Hepatocyte (in vitro differentiated cells): ENCODE data around the gene DNPEP. TPM values are rescaled to one million over a fixed set of nuclear protein-coding genes. Genes with fewer than 3 reads are reported as not detected.

Experiments used
- DNase-seq: peaks from one replicate; pipeline ENCODE4 v3.0.0-alpha.2; 2016; ENCODE audit warnings: low spot score
- H2AFZ ChIP-seq: fragments of 200-600 bp; sonication (generic); 2 replicates; pipeline ENCODE4 v1.6.0; 2016; ENCODE audit warnings: antibody characterized with exemption, mild to moderate bottlenecking
- H3K27ac ChIP-seq: fragments of 200-600 bp; sonication (generic); 2 replicates; pipeline ENCODE4 v1.5.1; 2016; ENCODE audit warnings: mild to moderate bottlenecking
- H3K27me3 ChIP-seq: fragments of 200-600 bp; sonication (generic); 2 replicates; pipeline ENCODE4 v1.6.1; 2016
- H3K36me3 ChIP-seq: fragments of 200-600 bp; sonication (generic); replicated peaks from 2 replicates; pipeline ENCODE4 v1.5.1; 2016; ENCODE audit warnings: low read depth; ENCODE audit not compliant: insufficient read depth
- H3K4me1 ChIP-seq: fragments of 200-600 bp; sonication (generic); 2 replicates; pipeline ENCODE4 v1.5.1; 2016; ENCODE audit warnings: mild to moderate bottlenecking, moderate library complexity; ENCODE audit not compliant: insufficient read depth
- H3K4me2 ChIP-seq: fragments of 200-600 bp; sonication (generic); 2 replicates; pipeline ENCODE4 v1.6.0; 2016
- H3K4me3 ChIP-seq: fragments of 200-600 bp; sonication (generic); 2 replicates; pipeline ENCODE4 v1.5.1; 2016; ENCODE audit warnings: mild to moderate bottlenecking
- H3K79me2 ChIP-seq: fragments of 200-600 bp; sonication (generic); 2 replicates; pipeline ENCODE4 v1.6.0; 2017; ENCODE audit warnings: mild to moderate bottlenecking
- H3K9me2 ChIP-seq: fragments of 200-600 bp; sonication (generic); replicated peaks from 2 replicates; pipeline ENCODE4 v1.6.0; 2017; ENCODE audit warnings: mild to moderate bottlenecking; ENCODE audit not compliant: insufficient read depth
- H3K9me3 ChIP-seq: fragments of 200-600 bp; sonication (generic); 2 replicates; pipeline ENCODE4 v1.5.1; 2016; ENCODE audit warnings: low read depth, mild to moderate bottlenecking
- H4K20me1 ChIP-seq: fragments of 200-600 bp; sonication (generic); 2 replicates; pipeline ENCODE4 v1.6.0; 2016; ENCODE audit warnings: mild to moderate bottlenecking; ENCODE audit not compliant: insufficient read depth, poor library complexity, severe bottlenecking
- EZH2 ChIP-seq: fragments of 200-600 bp; sonication (generic); IDR thresholded peaks from 2 replicates; pipeline ENCODE4 v1.6.1; 2016; ENCODE audit warnings: antibody characterized with exemption, mild to moderate bottlenecking, borderline replicate concordance
- EZH2phosphoT487 ChIP-seq: fragments of 200-600 bp; sonication (generic); IDR thresholded peaks from one replicate; pipeline ENCODE4 v1.6.1; 2018; ENCODE audit warnings: antibody characterized with exemption, mild to moderate bottlenecking, low read depth, moderate library complexity; ENCODE audit not compliant: unreplicated experiment, severe bottlenecking
- WGBS: methylation state at CpG from one replicate; pipeline ENCODE4 v1.1.6; 2016; ENCODE audit warnings: low lambda C conversion rate; ENCODE audit errors: missing lambda C conversion rate; 5-methylcytosine and 5-hydroxymethylcytosine counted together
- polyA plus RNA-seq: library from polyadenylated mRNA; unstranded; fragments of >200 nt; fragmentation: Nextera tagmentation; extraction: Ambion mirVana; gene quantifications from 2 replicates; pipeline ENCODE4 v1.2.1, GENCODE V29; 2016
- total RNA-seq: library from RNA; depleted of rRNA; stranded (reverse); fragments of >200 nt; gene quantifications from 2 replicates; pipeline ENCODE4 v1.2.3, GENCODE V29; 2014
- TF ChIP-seq, protein P1 (sequence below): fragments of 200-600 bp; sonication (generic); IDR thresholded peaks from 2 replicates; pipeline ENCODE4 v1.5.1; 2016; ENCODE audit warnings: antibody characterized with exemption, mild to moderate bottlenecking; ENCODE audit not compliant: poor library complexity

The DNPEP gene
- total and polyA plus RNA-seq, 2 experiments from 2014 or later = 53.5 to 79.0 TPM

DNA sequence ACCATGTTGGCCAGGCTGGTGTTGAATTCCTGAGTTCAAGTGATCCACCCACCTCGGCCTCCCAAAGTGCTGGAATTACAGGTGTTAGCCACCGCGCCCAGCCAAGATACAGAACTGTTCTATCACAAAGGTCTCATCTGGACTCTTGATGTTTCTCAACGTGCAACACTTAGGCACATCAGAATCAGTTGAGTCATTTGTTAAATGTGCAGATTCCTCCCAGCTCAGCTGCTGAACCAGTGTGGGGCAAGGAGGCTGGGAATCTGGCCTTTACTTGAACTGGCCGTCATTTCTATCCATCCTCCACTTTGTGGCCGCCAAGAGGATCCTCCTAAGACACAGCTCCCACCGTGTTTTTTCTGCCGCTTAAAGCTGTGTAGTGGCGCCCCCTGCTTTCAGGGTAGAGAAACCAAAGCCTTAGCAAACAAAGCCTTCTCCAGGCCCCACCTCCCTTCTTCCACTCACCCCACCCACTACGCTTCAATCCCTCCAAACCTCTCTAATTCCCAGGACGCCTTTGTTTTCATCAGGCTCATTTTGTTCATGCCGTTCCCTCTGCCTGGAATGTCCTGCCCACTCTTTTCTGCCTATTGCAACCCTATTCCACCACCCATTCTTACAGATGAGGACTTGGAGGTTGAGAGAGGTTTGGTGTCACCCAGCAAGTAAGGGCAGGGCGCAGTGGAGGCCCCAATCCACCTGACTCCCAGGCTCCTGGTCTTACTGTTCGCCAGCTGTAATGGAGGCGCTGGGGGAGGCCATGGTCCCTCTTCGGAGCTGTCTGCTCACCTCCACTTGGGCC lies 46.2 kb upstream of the DNPEP start:
- H3K9me2 ChIP-seq = no peaks in the 10 kb centered on the region
- peaks cover 23% of the 10 kb centered on the region for H3K27me3 ChIP-seq
- no peaks in the 10 kb centered on the region for H3K79me2 ChIP-seq
- WGBS = 68% methylated on average over 16 of the region's 16 CpGs
- H3K4me3 ChIP-seq = no peak overlapping the region
- peak overlapping the region; percentile 45 for H2AFZ ChIP-seq
- no peaks in the 10 kb centered on the region for H3K9me3 ChIP-seq
- no peaks in the 10 kb centered on the region for H4K20me1 ChIP-seq
- TF ChIP-seq, protein P1, sequence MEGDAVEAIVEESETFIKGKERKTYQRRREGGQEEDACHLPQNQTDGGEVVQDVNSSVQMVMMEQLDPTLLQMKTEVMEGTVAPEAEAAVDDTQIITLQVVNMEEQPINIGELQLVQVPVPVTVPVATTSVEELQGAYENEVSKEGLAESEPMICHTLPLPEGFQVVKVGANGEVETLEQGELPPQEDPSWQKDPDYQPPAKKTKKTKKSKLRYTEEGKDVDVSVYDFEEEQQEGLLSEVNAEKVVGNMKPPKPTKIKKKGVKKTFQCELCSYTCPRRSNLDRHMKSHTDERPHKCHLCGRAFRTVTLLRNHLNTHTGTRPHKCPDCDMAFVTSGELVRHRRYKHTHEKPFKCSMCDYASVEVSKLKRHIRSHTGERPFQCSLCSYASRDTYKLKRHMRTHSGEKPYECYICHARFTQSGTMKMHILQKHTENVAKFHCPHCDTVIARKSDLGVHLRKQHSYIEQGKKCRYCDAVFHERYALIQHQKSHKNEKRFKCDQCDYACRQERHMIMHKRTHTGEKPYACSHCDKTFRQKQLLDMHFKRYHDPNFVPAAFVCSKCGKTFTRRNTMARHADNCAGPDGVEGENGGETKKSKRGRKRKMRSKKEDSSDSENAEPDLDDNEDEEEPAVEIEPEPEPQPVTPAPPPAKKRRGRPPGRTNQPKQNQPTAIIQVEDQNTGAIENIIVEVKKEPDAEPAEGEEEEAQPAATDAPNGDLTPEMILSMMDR = peak; percentile 42
- TF ChIP-seq EZH2phosphoT487 = no peak
- DNase-seq = no peak
- peaks cover 12% of the 10 kb centered on the region for H3K4me1 ChIP-seq
- H3K4me2 ChIP-seq = peak overlapping the region; percentile 79
- no peaks in the 10 kb centered on the region for H3K36me3 ChIP-seq
- H3K27ac ChIP-seq = no peak overlapping the region

DNA sequence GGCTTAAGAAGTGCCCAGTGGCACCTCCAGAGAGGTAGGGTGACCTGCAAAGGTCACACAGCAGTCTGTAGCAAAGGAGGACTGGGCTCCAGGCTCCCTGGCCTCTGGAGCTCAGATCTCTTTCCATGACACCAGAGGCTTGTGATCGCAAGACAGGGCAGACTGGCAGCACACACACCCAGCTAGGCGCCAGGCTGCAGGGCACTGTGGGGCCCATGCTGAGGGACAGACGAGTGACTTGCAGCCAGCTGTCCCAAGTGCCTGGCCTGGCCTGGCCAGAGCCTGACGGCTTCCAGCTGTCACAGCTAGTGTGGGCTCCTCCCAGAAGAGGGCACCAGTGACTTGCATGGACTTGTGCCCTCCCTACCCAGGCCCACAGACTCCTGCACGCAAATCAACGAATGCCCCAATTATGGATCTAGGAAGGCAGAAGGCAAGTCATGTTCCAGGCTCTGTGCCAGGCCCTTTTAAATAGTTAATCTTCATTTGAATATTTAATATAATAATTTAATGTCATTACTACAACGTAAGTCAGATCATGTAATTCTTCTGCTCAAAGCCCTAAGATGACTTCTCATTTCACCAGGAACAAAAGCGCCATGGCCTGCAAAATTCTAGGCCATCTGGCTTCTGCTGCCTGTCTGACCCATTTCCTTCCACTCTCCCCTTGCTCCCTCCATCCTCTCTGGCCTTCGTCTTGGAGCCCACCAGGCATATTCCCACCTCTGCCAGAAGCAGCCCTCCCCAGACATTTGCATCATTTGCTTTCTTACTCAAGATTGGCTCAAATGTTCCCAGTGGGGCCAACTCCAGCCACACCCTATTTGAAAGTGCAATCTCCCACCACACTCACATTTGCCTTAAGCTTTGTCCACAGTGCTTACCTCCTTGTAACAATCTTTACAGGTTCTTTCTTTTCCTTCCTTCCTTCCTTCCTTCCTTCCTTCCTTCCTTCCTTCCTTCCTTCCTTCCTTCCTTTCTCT lies 43.2 kb upstream of the DNPEP start:
- H3K79me2 ChIP-seq = no peaks in the 10 kb centered on the region
- H2AFZ ChIP-seq = no peak overlapping the region
- no peak overlapping the region for H3K27ac ChIP-seq

DNA sequence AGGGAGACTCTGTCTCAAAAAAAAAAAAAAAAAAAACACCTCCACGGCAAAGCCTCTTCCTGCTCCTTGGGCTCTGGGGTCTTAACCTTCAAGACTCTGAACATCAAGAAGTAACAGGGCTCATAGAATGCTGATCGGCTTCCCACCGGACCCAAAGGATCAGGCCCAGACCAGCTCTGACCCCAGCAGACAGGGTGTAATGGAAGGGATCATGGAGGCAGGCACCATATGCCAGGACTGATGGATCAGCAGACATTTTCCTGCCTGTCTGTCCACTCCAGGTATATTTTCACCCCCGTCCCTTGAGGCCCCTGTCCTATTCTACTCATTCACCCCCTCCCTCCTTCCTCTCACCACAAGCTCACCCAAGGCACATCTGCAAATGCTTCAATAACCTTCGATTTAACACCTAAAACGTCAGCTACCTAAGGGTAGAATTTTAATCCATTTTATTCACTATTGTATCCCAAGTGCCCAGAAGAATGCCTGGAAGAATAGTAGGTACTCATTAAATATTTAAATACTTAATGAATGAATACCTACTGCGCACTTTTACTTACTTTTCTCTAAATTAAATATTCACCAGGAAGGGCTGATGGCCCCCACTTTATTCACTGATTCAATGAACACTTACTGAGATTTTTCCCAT lies 42.4 kb upstream of the DNPEP start:
- Histone ChIP-seq H3K27me3 (peaks cover 10% of the 10 kb centered on the region), H3K4me1 (peaks cover 8% of the 10 kb centered on the region), H4K20me1 (no peaks in the 10 kb centered on the region), H3K79me2 (no peaks in the 10 kb centered on the region), H3K4me2 (no peak overlapping the region), H3K27ac (no peak overlapping the region), H3K36me3 (no peaks in the 10 kb centered on the region), H3K9me3 (no peaks in the 10 kb centered on the region), H3K4me3 (no peak overlapping the region), H2AFZ (no peak overlapping the region), H3K9me2 (no peaks in the 10 kb centered on the region)
- TF ChIP-seq, protein P1 = no peak
- no peak for TF ChIP-seq EZH2
- no peak for TF ChIP-seq EZH2phosphoT487
- whole genome bisulfite sequencing = 88% methylated on average over 7 of the region's 7 CpGs
- DNase-seq = no peak

More for the DNA sequence above, 43.2 kb upstream of the DNPEP start:
- no peaks in the 10 kb centered on the region for H3K36me3 ChIP-seq
- H3K9me2 ChIP-seq = no peaks in the 10 kb centered on the region
- TF ChIP-seq, protein P1 = peak; percentile 38
- TF ChIP-seq EZH2 = no peak
- DNase-seq = peak; percentile 54
- H3K27me3 ChIP-seq = peaks cover 17% of the 10 kb centered on the region
- H3K4me3 ChIP-seq = no peak overlapping the region
- 66% methylated on average over 9 of the region's 9 CpGs for WGBS
- H4K20me1 ChIP-seq = no peaks in the 10 kb centered on the region
- H3K4me1 ChIP-seq = peaks cover 12% of the 10 kb centered on the region
- H3K9me3 ChIP-seq = no peaks in the 10 kb centered on the region
- H3K4me2 ChIP-seq = no peak overlapping the region
